ENCODE results near the gene MEX3A.

GRCh38 chr1:156048663-156049258, 33.5 kb downstream of the MEX3A start:
- TF ChIP-seq POLR2AphosphoS5 (IDR thresholded peaks at IDR 0.05; ENCODE audit: low read depth, low read length): no peak
- no peak for TF ChIP-seq CTCF (IDR thresholded peaks at IDR 0.05 in 2 of 3, conservative IDR thresholded peaks at IDR 0.05 in 1 of 3; ENCODE audit: borderline replicate concordance in 1 of 3, insufficient read depth in 1 of 3, low read depth in 2 of 3, low read length in 2 of 3)
- no peak for TF ChIP-seq POLR2A (IDR thresholded peaks at IDR 0.05; ENCODE audit: borderline replicate concordance, extremely low read depth, insufficient read depth, insufficient read length)
- no peak for TF ChIP-seq ZFX (IDR thresholded peaks at IDR 0.05)
- TF ChIP-seq EZH2phosphoT487 (IDR thresholded peaks at IDR 0.05; ENCODE audit: borderline replicate concordance): no peak
- no peak for TF ChIP-seq YY1 (IDR thresholded peaks at IDR 0.05; ENCODE audit: extremely low read depth, insufficient replicate concordance, low read depth, low read length)
